SK-N-SH treated with all-trans-retinoic acid at 6 μM for 48 hours (cell line): ENCODE results near the gene TIMM10.

Source experiments
- ATAC-seq: fragments of 200-7000 bp; cut with Tn5 transposase; 3 replicates; pipeline ENCODE4 v1.9.1; 2020; ENCODE audit warnings: mild to moderate bottlenecking, moderate library complexity
- CREB5 ChIP-seq: fragments of 250-450 bp; sonication (Bioruptor Pico); IDR thresholded peaks from 2 replicates; pipeline ENCODE4 v1.5.1; 2020; ENCODE audit warnings: low read depth, mild to moderate bottlenecking, moderate library complexity
- CSDC2 ChIP-seq: fragments of 250-450 bp; sonication (Bioruptor Pico); IDR thresholded peaks from 2 replicates; pipeline ENCODE4 v1.5.0; 2020; ENCODE audit warnings: mild to moderate bottlenecking, moderate library complexity
- ESRRG ChIP-seq: fragments of 250-450 bp; sonication (Bioruptor Pico); IDR thresholded peaks from 2 replicates; pipeline ENCODE4 v1.6.1; 2021; ENCODE audit warnings: mild to moderate bottlenecking
- GLIS3 ChIP-seq: fragments of 250-450 bp; sonication (Bioruptor Pico); IDR thresholded peaks from 2 replicates; pipeline ENCODE4 v1.5.0; 2020; ENCODE audit warnings: mild to moderate bottlenecking, moderate library complexity
- ISL1 ChIP-seq: fragments of 250-450 bp; sonication (Bioruptor Pico); IDR thresholded peaks from 2 replicates; pipeline ENCODE4 v2.1.2; 2022; ENCODE audit warnings: mild to moderate bottlenecking, moderate library complexity
- OSR1 ChIP-seq: fragments of 250-450 bp; sonication (Bioruptor Pico); IDR thresholded peaks from 2 replicates; pipeline ENCODE4 v1.8.0; 2022; ENCODE audit warnings: moderate library complexity, mild to moderate bottlenecking, inconsistent platforms
- POU6F1 ChIP-seq: fragments of 250-450 bp; sonication (Bioruptor Pico); IDR thresholded peaks from 2 replicates; pipeline ENCODE4 v1.8.0; 2021; ENCODE audit warnings: low read depth, mild to moderate bottlenecking, moderate library complexity, borderline replicate concordance
- PPARA ChIP-seq: fragments of 250-450 bp; sonication (Bioruptor Pico); IDR thresholded peaks from 2 replicates; pipeline ENCODE4 v1.5.0; 2020; ENCODE audit warnings: mild to moderate bottlenecking, borderline replicate concordance
- TCF4 ChIP-seq: fragments of 250-450 bp; sonication (Bioruptor Pico); IDR thresholded peaks from 2 replicates; pipeline ENCODE4 v1.8.0; 2021; ENCODE audit warnings: mild to moderate bottlenecking, moderate library complexity, borderline replicate concordance
- TOX ChIP-seq: fragments of 250-450 bp; sonication (Bioruptor Pico); IDR thresholded peaks from 2 replicates; pipeline ENCODE4 v1.8.0; 2021; ENCODE audit warnings: mild to moderate bottlenecking, moderate library complexity, borderline replicate concordance
- ZC3H10 ChIP-seq: fragments of 250-450 bp; sonication (Bioruptor Pico); IDR thresholded peaks from 2 replicates; pipeline ENCODE4 v1.5.1; 2021; ENCODE audit warnings: mild to moderate bottlenecking, moderate library complexity
- ZFP3 ChIP-seq: fragments of 250-450 bp; sonication (Bioruptor Pico); IDR thresholded peaks from 2 replicates; pipeline ENCODE4 v1.5.0; 2020; ENCODE audit warnings: mild to moderate bottlenecking, moderate library complexity
- ZFP30 ChIP-seq: fragments of 450-650 bp; formaldehyde crosslinking; IDR thresholded peaks from 2 replicates; pipeline ENCODE4 v1.5.0; 2022; ENCODE audit warnings: mild to moderate bottlenecking, moderate library complexity
- ZNF565 ChIP-seq: fragments of 450-650 bp; formaldehyde crosslinking; conservative IDR thresholded peaks from 2 replicates; pipeline ENCODE4 v1.5.0; 2020; ENCODE audit warnings: low read depth, mild to moderate bottlenecking, moderate library complexity
- ZNF70 ChIP-seq: fragments of 450-650 bp; formaldehyde crosslinking; IDR thresholded peaks from 2 replicates; pipeline ENCODE4 v1.5.0; 2020; ENCODE audit warnings: mild to moderate bottlenecking, moderate library complexity
- ZNF8 ChIP-seq: fragments of 450-650 bp; formaldehyde crosslinking; IDR thresholded peaks from 2 replicates; pipeline ENCODE4 v1.5.0; 2020; ENCODE audit warnings: mild to moderate bottlenecking, moderate library complexity
- TF ChIP-seq, protein P1 (sequence below): fragments of 250-450 bp; sonication (Bioruptor Pico); IDR thresholded peaks from 2 replicates; pipeline ENCODE4 v1.5.0; 2020; ENCODE audit warnings: mild to moderate bottlenecking, moderate library complexity
- TF ChIP-seq, protein P2 (sequence below): fragments of 250-450 bp; sonication (Bioruptor Pico); IDR thresholded peaks from 2 replicates; pipeline ENCODE4 v1.8.0; 2020; ENCODE audit warnings: mild to moderate bottlenecking, moderate library complexity, borderline replicate concordance
- TF ChIP-seq, protein P3 (sequence below): fragments of 250-450 bp; sonication (Bioruptor Pico); IDR thresholded peaks from 2 replicates; pipeline ENCODE4 v1.5.1; 2021; ENCODE audit warnings: mild to moderate bottlenecking, moderate library complexity

Gene TIMM10

GRCh38 chr11:57527056-57527631 is 3.4 kb downstream of the TIMM10 start (continued):
- TF ChIP-seq, protein P1, sequence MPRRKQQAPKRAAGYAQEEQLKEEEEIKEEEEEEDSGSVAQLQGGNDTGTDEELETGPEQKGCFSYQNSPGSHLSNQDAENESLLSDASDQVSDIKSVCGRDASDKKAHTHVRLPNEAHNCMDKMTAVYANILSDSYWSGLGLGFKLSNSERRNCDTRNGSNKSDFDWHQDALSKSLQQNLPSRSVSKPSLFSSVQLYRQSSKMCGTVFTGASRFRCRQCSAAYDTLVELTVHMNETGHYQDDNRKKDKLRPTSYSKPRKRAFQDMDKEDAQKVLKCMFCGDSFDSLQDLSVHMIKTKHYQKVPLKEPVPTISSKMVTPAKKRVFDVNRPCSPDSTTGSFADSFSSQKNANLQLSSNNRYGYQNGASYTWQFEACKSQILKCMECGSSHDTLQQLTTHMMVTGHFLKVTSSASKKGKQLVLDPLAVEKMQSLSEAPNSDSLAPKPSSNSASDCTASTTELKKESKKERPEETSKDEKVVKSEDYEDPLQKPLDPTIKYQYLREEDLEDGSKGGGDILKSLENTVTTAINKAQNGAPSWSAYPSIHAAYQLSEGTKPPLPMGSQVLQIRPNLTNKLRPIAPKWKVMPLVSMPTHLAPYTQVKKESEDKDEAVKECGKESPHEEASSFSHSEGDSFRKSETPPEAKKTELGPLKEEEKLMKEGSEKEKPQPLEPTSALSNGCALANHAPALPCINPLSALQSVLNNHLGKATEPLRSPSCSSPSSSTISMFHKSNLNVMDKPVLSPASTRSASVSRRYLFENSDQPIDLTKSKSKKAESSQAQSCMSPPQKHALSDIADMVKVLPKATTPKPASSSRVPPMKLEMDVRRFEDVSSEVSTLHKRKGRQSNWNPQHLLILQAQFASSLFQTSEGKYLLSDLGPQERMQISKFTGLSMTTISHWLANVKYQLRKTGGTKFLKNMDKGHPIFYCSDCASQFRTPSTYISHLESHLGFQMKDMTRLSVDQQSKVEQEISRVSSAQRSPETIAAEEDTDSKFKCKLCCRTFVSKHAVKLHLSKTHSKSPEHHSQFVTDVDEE (CRISPR knock-in tag): no peak
- TF ChIP-seq GLIS3 (CRISPR knock-in tag) (no peak), ZNF8 (CRISPR knock-in tag) (no peak)

- TF ChIP-seq ESRRG (CRISPR knock-in tag): no peak
- TF ChIP-seq, protein P1 (CRISPR knock-in tag): no peak
- TF ChIP-seq, protein P2, sequence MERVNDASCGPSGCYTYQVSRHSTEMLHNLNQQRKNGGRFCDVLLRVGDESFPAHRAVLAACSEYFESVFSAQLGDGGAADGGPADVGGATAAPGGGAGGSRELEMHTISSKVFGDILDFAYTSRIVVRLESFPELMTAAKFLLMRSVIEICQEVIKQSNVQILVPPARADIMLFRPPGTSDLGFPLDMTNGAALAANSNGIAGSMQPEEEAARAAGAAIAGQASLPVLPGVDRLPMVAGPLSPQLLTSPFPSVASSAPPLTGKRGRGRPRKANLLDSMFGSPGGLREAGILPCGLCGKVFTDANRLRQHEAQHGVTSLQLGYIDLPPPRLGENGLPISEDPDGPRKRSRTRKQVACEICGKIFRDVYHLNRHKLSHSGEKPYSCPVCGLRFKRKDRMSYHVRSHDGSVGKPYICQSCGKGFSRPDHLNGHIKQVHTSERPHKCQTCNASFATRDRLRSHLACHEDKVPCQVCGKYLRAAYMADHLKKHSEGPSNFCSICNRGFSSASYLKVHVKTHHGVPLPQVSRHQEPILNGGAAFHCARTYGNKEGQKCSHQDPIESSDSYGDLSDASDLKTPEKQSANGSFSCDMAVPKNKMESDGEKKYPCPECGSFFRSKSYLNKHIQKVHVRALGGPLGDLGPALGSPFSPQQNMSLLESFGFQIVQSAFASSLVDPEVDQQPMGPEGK (CRISPR knock-in tag): no peak
- TF ChIP-seq, protein P3, sequence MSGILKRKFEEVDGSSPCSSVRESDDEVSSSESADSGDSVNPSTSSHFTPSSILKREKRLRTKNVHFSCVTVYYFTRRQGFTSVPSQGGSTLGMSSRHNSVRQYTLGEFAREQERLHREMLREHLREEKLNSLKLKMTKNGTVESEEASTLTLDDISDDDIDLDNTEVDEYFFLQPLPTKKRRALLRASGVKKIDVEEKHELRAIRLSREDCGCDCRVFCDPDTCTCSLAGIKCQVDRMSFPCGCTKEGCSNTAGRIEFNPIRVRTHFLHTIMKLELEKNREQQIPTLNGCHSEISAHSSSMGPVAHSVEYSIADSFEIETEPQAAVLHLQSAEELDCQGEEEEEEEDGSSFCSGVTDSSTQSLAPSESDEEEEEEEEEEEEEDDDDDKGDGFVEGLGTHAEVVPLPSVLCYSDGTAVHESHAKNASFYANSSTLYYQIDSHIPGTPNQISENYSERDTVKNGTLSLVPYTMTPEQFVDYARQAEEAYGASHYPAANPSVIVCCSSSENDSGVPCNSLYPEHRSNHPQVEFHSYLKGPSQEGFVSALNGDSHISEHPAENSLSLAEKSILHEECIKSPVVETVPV (CRISPR knock-in tag): no peak
- no peak for TF ChIP-seq POU6F1 (CRISPR knock-in tag)
- no peak for TF ChIP-seq ZNF565 (CRISPR knock-in tag)
- TF ChIP-seq ZFP3 (CRISPR knock-in tag): no peak
- TF ChIP-seq ZC3H10: no peak
- no peak for TF ChIP-seq PPARA (CRISPR knock-in tag)
- no peak for TF ChIP-seq CREB5 (CRISPR knock-in tag)
- TF ChIP-seq CSDC2: no peak
- no peak for TF ChIP-seq OSR1
- no peak for TF ChIP-seq ISL1 (CRISPR knock-in tag)
- no peak for TF ChIP-seq TOX (CRISPR knock-in tag)
- no peak for TF ChIP-seq ZFP30 (CRISPR knock-in tag)
- no peak for TF ChIP-seq ZNF70 (CRISPR knock-in tag)
- no peak for TF ChIP-seq TCF4 (CRISPR knock-in tag)
- TF ChIP-seq GLIS3 (CRISPR knock-in tag): no peak
- no peak for ATAC-seq
These were observed 7.1 kb downstream of the TIMM10 start for GRCh38 chr11:57523419-57523818.
